ENCODE results near the gene NDRG4. TPM values are rescaled to one million over a fixed set of nuclear protein-coding genes. Genes with fewer than 3 reads are reported as not detected.

The NDRG4 gene
- total and polyA plus RNA-seq, 2 experiments from 2014 or later, result 16.3 to 32.1 TPM

DNA sequence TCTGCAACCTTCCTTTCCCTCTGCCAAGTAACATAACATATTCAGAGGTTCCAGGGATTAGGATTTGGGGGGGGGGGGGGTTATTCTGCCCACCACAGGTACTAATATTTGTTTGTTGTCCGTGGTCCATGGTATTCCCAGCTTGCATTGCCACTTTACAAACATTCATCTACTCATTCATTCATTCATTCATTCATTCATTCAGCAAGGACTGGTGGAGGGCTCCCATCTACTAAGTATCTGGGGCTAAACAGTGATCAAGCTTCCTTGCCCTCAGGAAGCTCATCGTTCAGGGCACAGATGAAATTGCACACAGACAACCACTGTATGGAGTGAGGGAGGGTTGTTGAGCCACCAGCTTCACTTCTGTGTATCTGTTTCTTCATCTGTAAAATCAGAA, 45.8 kb upstream of the NDRG4 start:
- no peak overlapping the region for H3K4me3 Mint-ChIP-seq
- peaks cover 2% of the 10 kb centered on the region; the same call in 1 of the 3 replicates for H3K4me1 Mint-ChIP-seq
- no peaks in the 10 kb centered on the region for H3F3A ChIP-seq (replicated peaks; ENCODE audit: low read depth)
- no peak overlapping the region for H3K27ac Mint-ChIP-seq
- H3K36me3 ChIP-seq (ENCODE audit: insufficient read depth), result no peaks in the 10 kb centered on the region
- DNase-seq (ENCODE audit: low spot score) (no peak), ATAC-seq (no peak)
- H4K20me1 ChIP-seq (replicated peaks; ENCODE audit: insufficient read depth), result no peaks in the 10 kb centered on the region
- H2AFZ ChIP-seq, result no peak overlapping the region
- peaks cover 6% of the 10 kb centered on the region for H3K27me3 Mint-ChIP-seq (ENCODE audit: insufficient read depth, low read depth, poor library complexity)
- no peaks in the 10 kb centered on the region for H3K27me3 ChIP-seq (ENCODE audit: insufficient read depth)
- H3K79me2 ChIP-seq (replicated peaks; ENCODE audit: insufficient read depth), result no peaks in the 10 kb centered on the region
- H3K4me2 ChIP-seq, result no peak overlapping the region
- no peaks in the 10 kb centered on the region for H3K9me3 Mint-ChIP-seq
- H3K4me3 ChIP-seq, result no peak overlapping the region
- no peak overlapping the region for H3K27ac ChIP-seq (ENCODE audit: low read depth)
- H3K9me2 ChIP-seq (ENCODE audit: insufficient read depth), result no peaks in the 10 kb centered on the region
- H3K36me3 Mint-ChIP-seq (ENCODE audit: low read depth), result no peaks in the 10 kb centered on the region
- TF ChIP-seq EZH2 (IDR thresholded peaks at IDR 0.05; ENCODE audit: low read depth, unreplicated experiment) (no peak), ZNF114 (CRISPR knock-in tag; IDR thresholded peaks at IDR 0.05) (no peak), STAT1 (IDR thresholded peaks at IDR 0.05; ENCODE audit: unreplicated experiment) (no peak), EZH2phosphoT487 (IDR thresholded peaks at IDR 0.05; ENCODE audit: unreplicated experiment) (no peak), ZNF331 (CRISPR knock-in tag; IDR thresholded peaks at IDR 0.05; ENCODE audit: low read depth) (no peak), CREB1 (CRISPR knock-in tag; IDR thresholded peaks at IDR 0.05; ENCODE audit: low read depth) (no peak), JUNB (IDR thresholded peaks at IDR 0.05; ENCODE audit: unreplicated experiment) (no peak), POLR2AphosphoS5 (IDR thresholded peaks at IDR 0.05; ENCODE audit: low read depth) (no peak), NANOG (IDR thresholded peaks at IDR 0.05; ENCODE audit: borderline replicate concordance) (no peak)
- TF ChIP-seq, protein P1, sequence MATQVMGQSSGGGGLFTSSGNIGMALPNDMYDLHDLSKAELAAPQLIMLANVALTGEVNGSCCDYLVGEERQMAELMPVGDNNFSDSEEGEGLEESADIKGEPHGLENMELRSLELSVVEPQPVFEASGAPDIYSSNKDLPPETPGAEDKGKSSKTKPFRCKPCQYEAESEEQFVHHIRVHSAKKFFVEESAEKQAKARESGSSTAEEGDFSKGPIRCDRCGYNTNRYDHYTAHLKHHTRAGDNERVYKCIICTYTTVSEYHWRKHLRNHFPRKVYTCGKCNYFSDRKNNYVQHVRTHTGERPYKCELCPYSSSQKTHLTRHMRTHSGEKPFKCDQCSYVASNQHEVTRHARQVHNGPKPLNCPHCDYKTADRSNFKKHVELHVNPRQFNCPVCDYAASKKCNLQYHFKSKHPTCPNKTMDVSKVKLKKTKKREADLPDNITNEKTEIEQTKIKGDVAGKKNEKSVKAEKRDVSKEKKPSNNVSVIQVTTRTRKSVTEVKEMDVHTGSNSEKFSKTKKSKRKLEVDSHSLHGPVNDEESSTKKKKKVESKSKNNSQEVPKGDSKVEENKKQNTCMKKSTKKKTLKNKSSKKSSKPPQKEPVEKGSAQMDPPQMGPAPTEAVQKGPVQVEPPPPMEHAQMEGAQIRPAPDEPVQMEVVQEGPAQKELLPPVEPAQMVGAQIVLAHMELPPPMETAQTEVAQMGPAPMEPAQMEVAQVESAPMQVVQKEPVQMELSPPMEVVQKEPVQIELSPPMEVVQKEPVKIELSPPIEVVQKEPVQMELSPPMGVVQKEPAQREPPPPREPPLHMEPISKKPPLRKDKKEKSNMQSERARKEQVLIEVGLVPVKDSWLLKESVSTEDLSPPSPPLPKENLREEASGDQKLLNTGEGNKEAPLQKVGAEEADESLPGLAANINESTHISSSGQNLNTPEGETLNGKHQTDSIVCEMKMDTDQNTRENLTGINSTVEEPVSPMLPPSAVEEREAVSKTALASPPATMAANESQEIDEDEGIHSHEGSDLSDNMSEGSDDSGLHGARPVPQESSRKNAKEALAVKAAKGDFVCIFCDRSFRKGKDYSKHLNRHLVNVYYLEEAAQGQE (IDR thresholded peaks at IDR 0.05; ENCODE audit: unreplicated experiment), result no peak
- TF ChIP-seq, protein P2, sequence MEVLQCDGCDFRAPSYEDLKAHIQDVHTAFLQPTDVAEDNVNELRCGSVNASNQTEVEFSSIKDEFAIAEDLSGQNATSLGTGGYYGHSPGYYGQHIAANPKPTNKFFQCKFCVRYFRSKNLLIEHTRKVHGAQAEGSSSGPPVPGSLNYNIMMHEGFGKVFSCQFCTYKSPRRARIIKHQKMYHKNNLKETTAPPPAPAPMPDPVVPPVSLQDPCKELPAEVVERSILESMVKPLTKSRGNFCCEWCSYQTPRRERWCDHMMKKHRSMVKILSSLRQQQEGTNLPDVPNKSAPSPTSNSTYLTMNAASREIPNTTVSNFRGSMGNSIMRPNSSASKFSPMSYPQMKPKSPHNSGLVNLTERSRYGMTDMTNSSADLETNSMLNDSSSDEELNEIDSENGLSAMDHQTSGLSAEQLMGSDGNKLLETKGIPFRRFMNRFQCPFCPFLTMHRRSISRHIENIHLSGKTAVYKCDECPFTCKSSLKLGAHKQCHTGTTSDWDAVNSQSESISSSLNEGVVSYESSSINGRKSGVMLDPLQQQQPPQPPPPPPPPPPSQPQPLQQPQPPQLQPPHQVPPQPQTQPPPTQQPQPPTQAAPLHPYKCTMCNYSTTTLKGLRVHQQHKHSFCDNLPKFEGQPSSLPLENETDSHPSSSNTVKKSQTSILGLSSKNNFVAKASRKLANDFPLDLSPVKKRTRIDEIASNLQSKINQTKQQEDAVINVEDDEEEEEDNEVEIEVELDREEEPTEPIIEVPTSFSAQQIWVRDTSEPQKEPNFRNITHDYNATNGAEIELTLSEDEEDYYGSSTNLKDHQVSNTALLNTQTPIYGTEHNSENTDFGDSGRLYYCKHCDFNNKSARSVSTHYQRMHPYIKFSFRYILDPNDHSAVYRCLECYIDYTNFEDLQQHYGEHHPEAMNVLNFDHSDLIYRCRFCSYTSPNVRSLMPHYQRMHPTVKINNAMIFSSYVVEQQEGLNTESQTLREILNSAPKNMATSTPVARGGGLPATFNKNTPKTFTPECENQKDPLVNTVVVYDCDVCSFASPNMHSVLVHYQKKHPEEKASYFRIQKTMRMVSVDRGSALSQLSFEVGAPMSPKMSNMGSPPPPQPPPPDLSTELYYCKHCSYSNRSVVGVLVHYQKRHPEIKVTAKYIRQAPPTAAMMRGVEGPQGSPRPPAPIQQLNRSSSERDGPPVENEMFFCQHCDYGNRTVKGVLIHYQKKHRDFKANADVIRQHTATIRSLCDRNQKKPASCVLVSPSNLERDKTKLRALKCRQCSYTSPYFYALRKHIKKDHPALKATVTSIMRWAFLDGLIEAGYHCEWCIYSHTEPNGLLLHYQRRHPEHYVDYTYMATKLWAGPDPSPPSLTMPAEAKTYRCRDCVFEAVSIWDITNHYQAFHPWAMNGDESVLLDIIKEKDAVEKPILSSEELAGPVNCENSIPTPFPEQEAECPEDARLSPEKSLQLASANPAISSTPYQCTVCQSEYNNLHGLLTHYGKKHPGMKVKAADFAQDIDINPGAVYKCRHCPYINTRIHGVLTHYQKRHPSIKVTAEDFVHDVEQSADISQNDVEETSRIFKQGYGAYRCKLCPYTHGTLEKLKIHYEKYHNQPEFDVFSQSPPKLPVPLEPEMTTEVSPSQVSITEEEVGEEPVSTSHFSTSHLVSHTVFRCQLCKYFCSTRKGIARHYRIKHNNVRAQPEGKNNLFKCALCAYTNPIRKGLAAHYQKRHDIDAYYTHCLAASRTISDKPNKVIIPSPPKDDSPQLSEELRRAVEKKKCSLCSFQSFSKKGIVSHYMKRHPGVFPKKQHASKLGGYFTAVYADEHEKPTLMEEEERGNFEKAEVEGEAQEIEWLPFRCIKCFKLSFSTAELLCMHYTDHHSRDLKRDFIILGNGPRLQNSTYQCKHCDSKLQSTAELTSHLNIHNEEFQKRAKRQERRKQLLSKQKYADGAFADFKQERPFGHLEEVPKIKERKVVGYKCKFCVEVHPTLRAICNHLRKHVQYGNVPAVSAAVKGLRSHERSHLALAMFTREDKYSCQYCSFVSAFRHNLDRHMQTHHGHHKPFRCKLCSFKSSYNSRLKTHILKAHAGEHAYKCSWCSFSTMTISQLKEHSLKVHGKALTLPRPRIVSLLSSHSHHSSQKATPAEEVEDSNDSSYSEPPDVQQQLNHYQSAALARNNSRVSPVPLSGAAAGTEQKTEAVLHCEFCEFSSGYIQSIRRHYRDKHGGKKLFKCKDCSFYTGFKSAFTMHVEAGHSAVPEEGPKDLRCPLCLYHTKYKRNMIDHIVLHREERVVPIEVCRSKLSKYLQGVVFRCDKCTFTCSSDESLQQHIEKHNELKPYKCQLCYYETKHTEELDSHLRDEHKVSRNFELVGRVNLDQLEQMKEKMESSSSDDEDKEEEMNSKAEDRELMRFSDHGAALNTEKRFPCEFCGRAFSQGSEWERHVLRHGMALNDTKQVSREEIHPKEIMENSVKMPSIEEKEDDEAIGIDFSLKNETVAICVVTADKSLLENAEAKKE (CRISPR knock-in tag; IDR thresholded peaks at IDR 0.05), result no peak
- TF ChIP-seq, protein P3, sequence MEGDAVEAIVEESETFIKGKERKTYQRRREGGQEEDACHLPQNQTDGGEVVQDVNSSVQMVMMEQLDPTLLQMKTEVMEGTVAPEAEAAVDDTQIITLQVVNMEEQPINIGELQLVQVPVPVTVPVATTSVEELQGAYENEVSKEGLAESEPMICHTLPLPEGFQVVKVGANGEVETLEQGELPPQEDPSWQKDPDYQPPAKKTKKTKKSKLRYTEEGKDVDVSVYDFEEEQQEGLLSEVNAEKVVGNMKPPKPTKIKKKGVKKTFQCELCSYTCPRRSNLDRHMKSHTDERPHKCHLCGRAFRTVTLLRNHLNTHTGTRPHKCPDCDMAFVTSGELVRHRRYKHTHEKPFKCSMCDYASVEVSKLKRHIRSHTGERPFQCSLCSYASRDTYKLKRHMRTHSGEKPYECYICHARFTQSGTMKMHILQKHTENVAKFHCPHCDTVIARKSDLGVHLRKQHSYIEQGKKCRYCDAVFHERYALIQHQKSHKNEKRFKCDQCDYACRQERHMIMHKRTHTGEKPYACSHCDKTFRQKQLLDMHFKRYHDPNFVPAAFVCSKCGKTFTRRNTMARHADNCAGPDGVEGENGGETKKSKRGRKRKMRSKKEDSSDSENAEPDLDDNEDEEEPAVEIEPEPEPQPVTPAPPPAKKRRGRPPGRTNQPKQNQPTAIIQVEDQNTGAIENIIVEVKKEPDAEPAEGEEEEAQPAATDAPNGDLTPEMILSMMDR (conservative IDR thresholded peaks at IDR 0.05; ENCODE audit: low read depth in 2 of 2), result no peak
- TF ChIP-seq, protein P4, sequence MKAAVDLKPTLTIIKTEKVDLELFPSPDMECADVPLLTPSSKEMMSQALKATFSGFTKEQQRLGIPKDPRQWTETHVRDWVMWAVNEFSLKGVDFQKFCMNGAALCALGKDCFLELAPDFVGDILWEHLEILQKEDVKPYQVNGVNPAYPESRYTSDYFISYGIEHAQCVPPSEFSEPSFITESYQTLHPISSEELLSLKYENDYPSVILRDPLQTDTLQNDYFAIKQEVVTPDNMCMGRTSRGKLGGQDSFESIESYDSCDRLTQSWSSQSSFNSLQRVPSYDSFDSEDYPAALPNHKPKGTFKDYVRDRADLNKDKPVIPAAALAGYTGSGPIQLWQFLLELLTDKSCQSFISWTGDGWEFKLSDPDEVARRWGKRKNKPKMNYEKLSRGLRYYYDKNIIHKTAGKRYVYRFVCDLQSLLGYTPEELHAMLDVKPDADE (IDR thresholded peaks at IDR 0.05), result no peak
- no peaks in the 10 kb centered on the region for H3K4me1 ChIP-seq (ENCODE audit: insufficient read depth)
